GM23338 (cell line): ENCODE data around the gene TCEAL1. TPM values are rescaled to one million over a fixed set of nuclear protein-coding genes. Genes with fewer than 3 reads are reported as not detected.

Source experiments
- ATAC-seq: fragments of 200-7000 bp; cut with Tn5 transposase; 3 replicates; pipeline ENCODE4 v1.9.1; 2020
- DNase-seq: peaks from one replicate; pipeline ENCODE4 v3.0.0-alpha.2; 2015; ENCODE audit warnings: low spot score
- H2AFZ ChIP-seq: fragments of 200-600 bp; sonication (generic); 2 replicates; pipeline ENCODE4 v1.8.0; 2016; ENCODE audit warnings: antibody characterized with exemption, mild to moderate bottlenecking, moderate library complexity
- H3F3A ChIP-seq: fragments of 200-600 bp; sonication (generic); replicated peaks from 2 replicates; pipeline ENCODE4 v1.8.0; 2017; ENCODE audit warnings: antibody characterized with exemption, mixed run types, low read depth
- H3K27ac ChIP-seq: fragments of 200-600 bp; sonication (generic); 2 replicates; pipeline ENCODE4 v1.6.1; 2016; ENCODE audit warnings: low read depth
- H3K27me3 ChIP-seq: fragments of 200-600 bp; sonication (generic); 2 replicates; pipeline ENCODE4 v1.8.0; 2016; ENCODE audit warnings: mild to moderate bottlenecking, mixed run types, moderate library complexity; ENCODE audit not compliant: insufficient read depth
- H3K36me3 ChIP-seq: fragments of 200-600 bp; sonication (generic); 2 replicates; pipeline ENCODE4 v1.8.0; 2016; ENCODE audit warnings: mild to moderate bottlenecking; ENCODE audit not compliant: insufficient read depth
- H3K4me1 ChIP-seq: fragments of 200-600 bp; sonication (generic); 2 replicates; pipeline ENCODE4 v1.8.0; 2016; ENCODE audit warnings: mild to moderate bottlenecking, moderate library complexity; ENCODE audit not compliant: insufficient read depth
- H3K4me2 ChIP-seq: fragments of 200-600 bp; sonication (generic); 2 replicates; pipeline ENCODE4 v1.7.1; 2017; ENCODE audit warnings: mixed run types
- H3K4me3 ChIP-seq: fragments of 200-600 bp; sonication (generic); 2 replicates; pipeline ENCODE4 v1.6.1; 2016; ENCODE audit warnings: mixed run types
- H3K79me2 ChIP-seq: fragments of 200-600 bp; sonication (generic); replicated peaks from 2 replicates; pipeline ENCODE4 v1.8.0; 2017; ENCODE audit warnings: mild to moderate bottlenecking; ENCODE audit not compliant: insufficient read depth
- H3K9me2 ChIP-seq: fragments of 200-600 bp; sonication (generic); 2 replicates; pipeline ENCODE4 v1.8.0; 2017; ENCODE audit not compliant: insufficient read depth
- H4K20me1 ChIP-seq: fragments of 200-600 bp; sonication (generic); replicated peaks from 2 replicates; pipeline ENCODE4 v1.8.0; 2017; ENCODE audit warnings: mild to moderate bottlenecking; ENCODE audit not compliant: insufficient read depth
- H3K27ac Mint-ChIP-seq: 2 replicates; pipeline ENCODE4 v1.8.0; 2020; ENCODE audit warnings: inconsistent platforms, mild to moderate bottlenecking, moderate library complexity, mixed read lengths
- H3K27me3 Mint-ChIP-seq: 3 replicates; pipeline ENCODE4 v1.8.0; 2022; ENCODE audit warnings: low read depth, mild to moderate bottlenecking, moderate library complexity, mixed read lengths, inconsistent platforms; ENCODE audit not compliant: insufficient read depth, poor library complexity
- H3K36me3 Mint-ChIP-seq: 3 replicates; pipeline ENCODE4 v1.8.0; 2021; ENCODE audit warnings: low read depth, mild to moderate bottlenecking, inconsistent platforms, moderate library complexity, mixed read lengths
- H3K4me1 Mint-ChIP-seq: 3 replicates; pipeline ENCODE4 v1.8.0; 2020; ENCODE audit warnings: mild to moderate bottlenecking, inconsistent platforms, mixed read lengths
- H3K4me3 Mint-ChIP-seq: 3 replicates; pipeline ENCODE4 v1.8.0; 2021; ENCODE audit warnings: moderate library complexity, mild to moderate bottlenecking, inconsistent platforms, mixed read lengths
- H3K9me3 Mint-ChIP-seq: 3 replicates; pipeline ENCODE4 v1.8.0; 2020; ENCODE audit warnings: moderate library complexity, mild to moderate bottlenecking, inconsistent platforms, mixed read lengths
- CREB1 ChIP-seq: fragments of 250-450 bp; sonication (Bioruptor Pico); IDR thresholded peaks from 2 replicates; pipeline ENCODE4 v1.5.0; 2020; ENCODE audit warnings: low read depth, mild to moderate bottlenecking, moderate library complexity
- EZH2 ChIP-seq: fragments of 200-600 bp; sonication (generic); IDR thresholded peaks from one replicate; pipeline ENCODE4 v1.8.0; 2017; ENCODE audit warnings: antibody characterized with exemption, mild to moderate bottlenecking, low read depth; ENCODE audit not compliant: unreplicated experiment
- EZH2phosphoT487 ChIP-seq: fragments of 200-600 bp; sonication (generic); IDR thresholded peaks from one replicate; pipeline ENCODE4 v1.8.1; 2018; ENCODE audit warnings: antibody characterized with exemption; ENCODE audit not compliant: unreplicated experiment
- JUNB ChIP-seq: IDR thresholded peaks from one replicate; pipeline ENCODE4 v1.6.1; 2016; ENCODE audit warnings: antibody characterized with exemption; ENCODE audit not compliant: unreplicated experiment
- NANOG ChIP-seq: IDR thresholded peaks from 2 replicates; pipeline ENCODE4 v1.6.1; 2016; ENCODE audit warnings: antibody characterized with exemption, borderline replicate concordance
- POLR2AphosphoS5 ChIP-seq: IDR thresholded peaks from 2 replicates; pipeline ENCODE4 v1.6.1; 2016; ENCODE audit warnings: antibody characterized with exemption, low read depth
- STAT1 ChIP-seq: IDR thresholded peaks from one replicate; pipeline ENCODE4 v1.6.1; 2016; ENCODE audit warnings: antibody characterized with exemption; ENCODE audit not compliant: unreplicated experiment
- ZNF114 ChIP-seq: fragments of 250-450 bp; sonication (Bioruptor Pico); IDR thresholded peaks from 2 replicates; pipeline ENCODE4 v1.5.0; 2020; ENCODE audit warnings: mild to moderate bottlenecking, moderate library complexity
- ZNF331 ChIP-seq: fragments of 250-450 bp; sonication (Bioruptor Pico); IDR thresholded peaks from 2 replicates; pipeline ENCODE4 v1.5.0; 2020; ENCODE audit warnings: low read depth, mild to moderate bottlenecking, moderate library complexity
- ZNF462 ChIP-seq: fragments of 250-450 bp; sonication (Bioruptor Pico); IDR thresholded peaks from 2 replicates; pipeline ENCODE4 v1.5.0; 2020; ENCODE audit warnings: mild to moderate bottlenecking, moderate library complexity
- polyA plus RNA-seq: library from polyadenylated mRNA; unstranded; fragments of >200 nt; fragmentation: Nextera tagmentation; extraction: Ambion mirVana; gene quantifications from 2 replicates; pipeline ENCODE4 v1.2.1, GENCODE V29; 2016
- total RNA-seq: library from RNA; depleted of rRNA; stranded (reverse); fragments of >200 nt; shearing (Covaris generic); gene quantifications from 2 replicates; pipeline ENCODE4 v1.2.3, GENCODE V29; 2014
- TF ChIP-seq, protein P1 (sequence below): IDR thresholded peaks from 2 replicates; pipeline ENCODE4 v1.6.1; 2016; ENCODE audit warnings: antibody characterized with exemption
- TF ChIP-seq, protein P2 (sequence below): IDR thresholded peaks from one replicate; pipeline ENCODE4 v1.6.1; 2018; ENCODE audit warnings: antibody characterized with exemption; ENCODE audit not compliant: unreplicated experiment
- TF ChIP-seq, protein P3 (sequence below), 2 experiments: fragments of 200-600 bp in 1 of 2; sonication (generic) in 1 of 2; conservative IDR thresholded peaks; 2 replicates each; pipeline versions ENCODE4 v1.5.1 to v1.6.1; 2016 to 2017; ENCODE audit warnings: antibody characterized with exemption in 2 of 2, low read depth in 2 of 2, mild to moderate bottlenecking in 2 of 2, moderate library complexity in 1 of 2

The TCEAL1 gene
- total and polyA plus RNA-seq, 2 experiments from 2014 or later = 5.8 to 8.8 TPM

- Histone ChIP-seq H3K79me2 (no peaks in the 10 kb centered on the region), H3F3A (no peaks in the 10 kb centered on the region), H3K4me1 (no peaks in the 10 kb centered on the region; the same call in 1 of the 2 replicates), H3K27ac (no peak overlapping the region), H2AFZ (no peak overlapping the region), H3K4me2 (no peak overlapping the region), H3K36me3 (no peaks in the 10 kb centered on the region), H3K27me3 (no peaks in the 10 kb centered on the region), H3K4me3 (no peak overlapping the region), H4K20me1 (no peaks in the 10 kb centered on the region), H3K9me2 (no peaks in the 10 kb centered on the region)
- TF ChIP-seq ZNF114 (CRISPR knock-in tag) (no peak), ZNF462 (CRISPR knock-in tag) (no peak), CREB1 (CRISPR knock-in tag) (no peak), STAT1 (no peak), ZNF331 (CRISPR knock-in tag) (no peak), POLR2AphosphoS5 (no peak), EZH2phosphoT487 (no peak), EZH2 (no peak), JUNB (no peak), NANOG (no peak)
- TF ChIP-seq, protein P1, sequence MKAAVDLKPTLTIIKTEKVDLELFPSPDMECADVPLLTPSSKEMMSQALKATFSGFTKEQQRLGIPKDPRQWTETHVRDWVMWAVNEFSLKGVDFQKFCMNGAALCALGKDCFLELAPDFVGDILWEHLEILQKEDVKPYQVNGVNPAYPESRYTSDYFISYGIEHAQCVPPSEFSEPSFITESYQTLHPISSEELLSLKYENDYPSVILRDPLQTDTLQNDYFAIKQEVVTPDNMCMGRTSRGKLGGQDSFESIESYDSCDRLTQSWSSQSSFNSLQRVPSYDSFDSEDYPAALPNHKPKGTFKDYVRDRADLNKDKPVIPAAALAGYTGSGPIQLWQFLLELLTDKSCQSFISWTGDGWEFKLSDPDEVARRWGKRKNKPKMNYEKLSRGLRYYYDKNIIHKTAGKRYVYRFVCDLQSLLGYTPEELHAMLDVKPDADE = no peak
- TF ChIP-seq, protein P2, sequence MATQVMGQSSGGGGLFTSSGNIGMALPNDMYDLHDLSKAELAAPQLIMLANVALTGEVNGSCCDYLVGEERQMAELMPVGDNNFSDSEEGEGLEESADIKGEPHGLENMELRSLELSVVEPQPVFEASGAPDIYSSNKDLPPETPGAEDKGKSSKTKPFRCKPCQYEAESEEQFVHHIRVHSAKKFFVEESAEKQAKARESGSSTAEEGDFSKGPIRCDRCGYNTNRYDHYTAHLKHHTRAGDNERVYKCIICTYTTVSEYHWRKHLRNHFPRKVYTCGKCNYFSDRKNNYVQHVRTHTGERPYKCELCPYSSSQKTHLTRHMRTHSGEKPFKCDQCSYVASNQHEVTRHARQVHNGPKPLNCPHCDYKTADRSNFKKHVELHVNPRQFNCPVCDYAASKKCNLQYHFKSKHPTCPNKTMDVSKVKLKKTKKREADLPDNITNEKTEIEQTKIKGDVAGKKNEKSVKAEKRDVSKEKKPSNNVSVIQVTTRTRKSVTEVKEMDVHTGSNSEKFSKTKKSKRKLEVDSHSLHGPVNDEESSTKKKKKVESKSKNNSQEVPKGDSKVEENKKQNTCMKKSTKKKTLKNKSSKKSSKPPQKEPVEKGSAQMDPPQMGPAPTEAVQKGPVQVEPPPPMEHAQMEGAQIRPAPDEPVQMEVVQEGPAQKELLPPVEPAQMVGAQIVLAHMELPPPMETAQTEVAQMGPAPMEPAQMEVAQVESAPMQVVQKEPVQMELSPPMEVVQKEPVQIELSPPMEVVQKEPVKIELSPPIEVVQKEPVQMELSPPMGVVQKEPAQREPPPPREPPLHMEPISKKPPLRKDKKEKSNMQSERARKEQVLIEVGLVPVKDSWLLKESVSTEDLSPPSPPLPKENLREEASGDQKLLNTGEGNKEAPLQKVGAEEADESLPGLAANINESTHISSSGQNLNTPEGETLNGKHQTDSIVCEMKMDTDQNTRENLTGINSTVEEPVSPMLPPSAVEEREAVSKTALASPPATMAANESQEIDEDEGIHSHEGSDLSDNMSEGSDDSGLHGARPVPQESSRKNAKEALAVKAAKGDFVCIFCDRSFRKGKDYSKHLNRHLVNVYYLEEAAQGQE = no peak
- TF ChIP-seq, protein P3, sequence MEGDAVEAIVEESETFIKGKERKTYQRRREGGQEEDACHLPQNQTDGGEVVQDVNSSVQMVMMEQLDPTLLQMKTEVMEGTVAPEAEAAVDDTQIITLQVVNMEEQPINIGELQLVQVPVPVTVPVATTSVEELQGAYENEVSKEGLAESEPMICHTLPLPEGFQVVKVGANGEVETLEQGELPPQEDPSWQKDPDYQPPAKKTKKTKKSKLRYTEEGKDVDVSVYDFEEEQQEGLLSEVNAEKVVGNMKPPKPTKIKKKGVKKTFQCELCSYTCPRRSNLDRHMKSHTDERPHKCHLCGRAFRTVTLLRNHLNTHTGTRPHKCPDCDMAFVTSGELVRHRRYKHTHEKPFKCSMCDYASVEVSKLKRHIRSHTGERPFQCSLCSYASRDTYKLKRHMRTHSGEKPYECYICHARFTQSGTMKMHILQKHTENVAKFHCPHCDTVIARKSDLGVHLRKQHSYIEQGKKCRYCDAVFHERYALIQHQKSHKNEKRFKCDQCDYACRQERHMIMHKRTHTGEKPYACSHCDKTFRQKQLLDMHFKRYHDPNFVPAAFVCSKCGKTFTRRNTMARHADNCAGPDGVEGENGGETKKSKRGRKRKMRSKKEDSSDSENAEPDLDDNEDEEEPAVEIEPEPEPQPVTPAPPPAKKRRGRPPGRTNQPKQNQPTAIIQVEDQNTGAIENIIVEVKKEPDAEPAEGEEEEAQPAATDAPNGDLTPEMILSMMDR (conservative IDR thresholded peaks at IDR 0.05; ENCODE audit: low read depth in 2 of 2) = no peak
- Mint-ChIP-seq H3K36me3 (no peaks in the 10 kb centered on the region), H3K4me1 (no peaks in the 10 kb centered on the region), H3K4me3 (no peak overlapping the region), H3K27ac (no peak overlapping the region), H3K9me3 (no peaks in the 10 kb centered on the region), H3K27me3 (peaks cover 5% of the 10 kb centered on the region)
- no peak for DNase-seq
- no peak for ATAC-seq
Measured at GRCh38 chrX:103656617-103657016, 27.8 kb downstream of the TCEAL1 start.
